HG02763 (cell line): ENCODE results near the gene VWC2L.

Experiments
- ATAC-seq: cut with Tn5 transposase; IDR thresholded peaks from one replicate; pipeline ENCODE4 v1.9.1; 2021; ENCODE audit warnings: mild to moderate bottlenecking, moderate library complexity; ENCODE audit not compliant: unreplicated experiment

The VWC2L gene

GRCh38 chr2:214533541-214533940 lies 122.7 kb downstream of the VWC2L start:
- ATAC-seq: no peak

GRCh38 chr2:214536625-214537024 lies 125.8 kb downstream of the VWC2L start:
- ATAC-seq: no peak

- ATAC-seq: no peak
Measured at GRCh38 chr2:214537929-214538328, 127.1 kb downstream of the VWC2L start.

DNA sequence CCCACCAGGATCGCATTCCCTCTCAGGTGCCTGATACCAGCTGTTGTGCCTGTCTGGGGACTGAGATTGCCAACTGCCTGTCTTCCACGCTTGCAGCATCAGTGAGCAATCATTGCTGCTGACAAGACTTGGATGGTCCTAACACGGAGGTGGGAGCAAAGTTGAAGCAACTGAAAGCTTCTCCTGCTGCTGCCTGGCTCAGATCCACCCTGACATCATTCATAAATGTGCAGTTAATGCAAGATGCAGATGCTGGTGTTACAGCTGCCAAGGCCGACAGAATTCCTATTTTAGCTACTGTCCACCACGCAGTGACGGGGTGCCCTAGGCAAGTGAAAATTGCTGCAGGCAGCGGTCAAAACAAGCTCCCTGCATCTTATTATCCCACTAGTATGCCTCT lies 131.4 kb downstream of the VWC2L start:
- ATAC-seq: no peak

GRCh38 chr2:214542866-214543265 lies 132.0 kb downstream of the VWC2L start:
- no peak for ATAC-seq

DNA sequence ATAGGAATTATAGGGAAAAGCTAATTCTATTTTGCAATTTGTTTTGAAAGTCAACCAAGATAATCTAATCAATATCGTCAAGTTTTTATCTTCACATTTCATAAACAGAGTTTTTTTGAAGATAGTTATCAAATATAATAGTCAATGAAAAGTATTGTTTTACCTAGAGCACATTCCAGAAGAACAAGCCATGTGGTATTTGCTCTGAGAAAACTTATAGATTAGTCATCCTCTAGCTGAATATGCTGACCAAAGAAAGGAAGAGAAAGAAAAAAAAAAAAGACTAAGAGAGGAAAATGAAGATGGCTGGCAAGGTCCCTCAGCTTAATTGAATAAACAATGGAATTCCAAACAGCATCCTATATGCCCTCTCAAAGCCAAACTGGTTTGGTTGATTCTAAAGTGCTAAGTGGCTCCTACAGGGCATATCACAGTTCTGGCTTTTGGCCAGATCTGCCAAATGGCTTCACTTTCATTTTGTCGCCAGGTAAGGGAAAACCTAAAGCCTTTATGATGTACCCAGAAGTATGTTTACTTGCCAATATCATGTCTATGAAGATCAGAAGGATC lies 132.6 kb downstream of the VWC2L start:
- ATAC-seq: no peak

GRCh38 chr2:214545898-214546542 lies 135.2 kb downstream of the VWC2L start:
- no peak for ATAC-seq

DNA sequence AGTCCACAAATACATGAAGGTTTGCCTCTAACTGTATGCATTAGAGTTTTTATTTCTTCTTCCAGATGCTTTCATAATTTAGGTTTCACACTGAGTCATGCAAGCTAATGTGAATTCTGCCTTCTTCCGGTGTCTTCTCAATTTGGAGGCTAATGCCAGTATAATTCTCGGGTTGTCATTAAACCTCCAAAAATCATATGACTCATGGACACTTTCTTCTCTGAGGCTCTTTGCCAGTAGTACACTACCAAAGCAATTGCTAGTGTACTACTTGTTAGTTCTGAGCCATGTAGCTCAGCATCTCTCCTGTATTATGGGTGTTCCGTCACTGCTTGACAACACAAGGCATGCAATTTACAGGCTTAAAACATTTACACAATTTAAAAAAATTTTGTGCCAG lies 137.1 kb downstream of the VWC2L start:
- no peak for ATAC-seq

GRCh38 chr2:214549946-214550345 lies 139.1 kb downstream of the VWC2L start:
- no peak for ATAC-seq

DNA sequence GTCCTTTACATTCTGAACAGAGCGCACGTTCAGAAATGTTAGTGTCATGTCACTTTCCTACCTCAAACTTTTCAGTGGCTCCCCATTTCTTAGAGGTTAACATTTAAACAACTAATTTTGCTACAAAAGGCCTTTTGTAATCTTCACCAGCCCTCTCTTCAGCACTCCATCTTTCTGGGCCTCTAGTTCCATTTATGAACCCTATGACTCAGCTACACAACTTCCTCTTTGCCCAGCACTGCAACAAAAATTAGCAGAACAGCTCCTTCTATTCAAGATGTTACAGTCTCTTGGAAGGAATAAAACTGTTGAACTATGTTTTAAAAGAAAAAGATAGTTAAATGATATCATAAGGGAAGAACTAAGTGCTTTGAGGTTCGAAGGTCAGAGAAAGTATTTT lies 139.9 kb downstream of the VWC2L start:
- ATAC-seq: no peak

- ATAC-seq: no peak
Measured at GRCh38 chr2:214557884-214558283, 147.0 kb downstream of the VWC2L start.

GRCh38 chr2:214558341-214558740 lies 147.5 kb downstream of the VWC2L start:
- no peak for ATAC-seq

DNA sequence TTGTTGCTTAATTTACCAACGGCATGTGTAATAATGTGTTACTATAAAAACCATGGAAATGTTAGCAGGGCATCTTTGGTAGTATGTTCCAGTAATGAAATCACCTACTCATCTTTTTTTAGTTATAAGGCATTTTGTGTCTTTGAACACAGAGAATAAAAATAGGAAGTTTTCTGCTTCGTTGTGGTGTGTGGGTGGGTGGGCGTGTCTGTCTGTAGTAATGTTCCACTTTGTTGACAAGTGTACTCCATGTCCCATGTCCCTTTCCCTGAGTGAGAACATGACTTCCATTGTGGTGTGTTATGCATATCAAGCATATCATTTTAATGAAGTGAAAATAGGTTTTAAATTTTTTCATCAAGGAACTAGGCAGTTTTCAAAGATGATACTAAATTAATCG lies 149.3 kb downstream of the VWC2L start:
- ATAC-seq: no peak

DNA sequence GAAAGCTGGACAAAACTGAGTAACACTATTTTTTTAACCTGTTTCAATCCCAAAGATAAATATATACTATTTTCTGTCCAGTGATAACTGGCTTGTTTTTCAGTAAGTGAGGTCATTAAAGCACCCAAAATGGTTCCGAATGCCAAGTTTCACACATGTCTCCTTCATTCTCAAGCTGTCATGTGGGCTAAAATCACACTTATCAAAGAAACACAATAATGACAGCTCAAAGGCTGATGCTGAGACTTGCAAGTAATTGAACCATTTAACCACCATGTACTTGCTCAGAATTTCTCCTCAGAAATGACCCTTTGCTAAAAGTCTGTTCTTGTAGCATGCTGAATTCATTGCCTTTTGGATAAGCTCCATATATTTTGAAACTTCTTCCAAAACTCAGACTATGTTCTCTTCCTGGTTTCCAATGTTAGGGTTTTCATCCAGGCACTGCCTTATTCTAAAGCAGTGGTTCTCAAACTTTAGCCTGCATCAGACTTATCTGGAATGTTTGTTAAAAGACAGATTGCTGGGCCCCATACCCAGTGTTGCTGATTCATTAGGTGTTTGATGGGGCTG lies 149.8 kb downstream of the VWC2L start:
- ATAC-seq: no peak

DNA sequence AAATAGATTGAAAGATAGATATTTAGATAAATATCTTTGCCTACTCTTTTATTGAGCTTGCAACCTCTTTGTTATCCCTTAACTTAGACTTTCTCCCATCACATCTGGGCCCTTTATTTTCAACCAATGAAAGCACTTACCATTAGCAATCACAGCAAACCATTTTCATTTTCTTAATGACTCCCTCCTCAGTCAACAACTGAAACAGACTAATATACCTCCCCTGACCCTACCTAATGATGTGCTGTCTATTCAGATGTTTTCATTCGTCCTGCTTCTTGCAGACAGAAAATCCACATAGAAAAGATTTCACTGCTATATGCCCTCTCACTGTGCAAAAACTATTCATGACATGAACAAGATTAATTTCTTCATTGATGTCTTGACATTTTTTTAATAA lies 154.4 kb downstream of the VWC2L start:
- ATAC-seq: no peak

DNA sequence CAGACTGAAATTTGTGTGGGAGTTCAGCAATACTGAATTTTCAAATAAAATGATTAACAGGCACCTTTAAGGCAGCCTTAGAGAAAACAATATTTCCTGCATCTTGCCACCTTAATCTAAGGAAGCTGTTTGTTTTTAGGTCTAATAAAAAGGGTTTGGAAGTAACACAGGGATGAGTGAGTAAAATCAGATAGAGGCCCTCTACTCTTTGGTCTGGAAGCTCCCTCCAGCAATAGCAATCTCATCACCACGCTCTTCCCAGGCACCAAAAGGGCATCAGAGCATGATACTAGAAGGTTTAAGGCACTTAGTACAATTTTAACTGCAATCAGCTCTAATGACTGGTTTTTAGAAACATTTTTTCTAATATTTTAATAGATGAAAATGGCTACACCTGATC lies 155.6 kb downstream of the VWC2L start:
- no peak for ATAC-seq

GRCh38 chr2:214569419-214570035 lies 158.7 kb downstream of the VWC2L start:
- no peak for ATAC-seq

- ATAC-seq: no peak
Measured at GRCh38 chr2:214574084-214574781, 163.4 kb downstream of the VWC2L start.

GRCh38 chr2:214575030-214575429 lies 164.2 kb downstream of the VWC2L start:
- no peak for ATAC-seq

DNA sequence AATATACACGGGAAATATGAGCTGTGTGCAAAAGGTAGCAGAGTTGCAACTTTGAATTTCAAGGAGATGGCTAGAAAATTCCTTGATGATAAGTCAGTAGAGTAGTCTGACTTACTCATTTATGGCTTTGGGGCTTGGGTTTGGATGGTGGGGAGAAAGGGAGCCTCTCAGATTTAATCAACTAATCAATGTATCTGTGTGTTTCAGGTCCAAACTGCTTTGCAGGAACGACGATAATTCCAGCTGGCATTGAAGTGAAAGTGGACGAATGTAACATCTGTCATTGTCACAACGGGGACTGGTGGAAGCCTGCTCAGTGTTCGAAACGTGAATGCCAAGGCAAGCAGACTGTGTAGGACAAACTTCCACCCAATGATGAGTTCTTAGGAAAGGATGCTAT lies 164.6 kb downstream of the VWC2L start:
- no peak for ATAC-seq

DNA sequence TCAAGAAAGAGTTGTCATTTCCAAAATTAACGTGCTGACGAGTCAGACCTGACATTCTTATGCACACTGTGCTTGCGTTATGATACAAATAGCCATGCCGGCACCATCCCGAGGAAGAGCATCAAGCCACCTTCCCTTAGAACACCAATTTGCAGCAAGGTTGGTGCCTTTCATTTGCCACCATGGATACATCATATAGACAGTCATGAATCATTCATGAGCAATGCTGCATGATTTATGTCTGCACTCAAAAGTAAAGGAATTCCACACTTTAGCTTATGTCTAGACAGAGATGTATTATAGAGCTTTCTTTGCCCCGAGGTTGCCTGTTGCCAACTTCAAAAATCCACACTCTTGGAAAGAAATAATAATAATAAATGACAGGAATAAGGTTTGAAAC lies 166.9 kb downstream of the VWC2L start:
- no peak for ATAC-seq

GRCh38 chr2:214578442-214578841 lies 167.6 kb downstream of the VWC2L start:
- ATAC-seq: no peak
